Activated naive CD8-positive, alpha-beta T cell treated with anti-CD3 and anti-CD28 coated beads, Interleukin-2, amount 50 U/mL, for 24 hours (primary cell): ENCODE measurements around the gene MOB2.
"Not testable (repeated sequence)": the region's sequence is repeated elsewhere in the genome, so short reads cannot be mapped to it uniquely, and the experiment has no call there.

Source experiments
- ATAC-seq: fragments of 150-1000 bp; cut with Tn5 transposase; one replicate; pipeline ENCODE4 v1.10.0; 2021
- DNase-seq: peaks from one replicate; pipeline ENCODE4 v3.0.0; 2021
- H3K27ac Mint-ChIP-seq: one replicate; pipeline ENCODE4 v1.8.0; 2021; ENCODE audit warnings: mild to moderate bottlenecking, mixed read lengths
- H3K27me3 Mint-ChIP-seq: one replicate; pipeline ENCODE4 v1.8.0; 2021; ENCODE audit warnings: mixed read lengths
- H3K36me3 Mint-ChIP-seq: one replicate; pipeline ENCODE4 v1.8.0; 2021; ENCODE audit warnings: low read depth, mixed read lengths
- H3K4me1 Mint-ChIP-seq: one replicate; pipeline ENCODE4 v1.8.0; 2021; ENCODE audit warnings: mixed read lengths
- H3K4me3 Mint-ChIP-seq: one replicate; pipeline ENCODE4 v1.8.0; 2021; ENCODE audit warnings: mild to moderate bottlenecking, moderate library complexity, mixed read lengths
- H3K9me3 Mint-ChIP-seq: one replicate; pipeline ENCODE4 v1.8.0; 2021; ENCODE audit warnings: mixed read lengths

Gene MOB2

GRCh38 chr11:1512531-1513258 is 26.1 kb upstream of the MOB2 start:
- ATAC-seq, DNase-seq, H3K27ac Mint-ChIP-seq, H3K9me3 Mint-ChIP-seq, H3K36me3 Mint-ChIP-seq, H3K4me3 Mint-ChIP-seq, H3K27me3 Mint-ChIP-seq: not testable (repeated sequence)
- H3K4me1 Mint-ChIP-seq = peaks cover 57% of the 10 kb centered on the region

- H3K36me3 Mint-ChIP-seq = no peaks in the 10 kb centered on the region
- peaks cover 53% of the 10 kb centered on the region for H3K4me1 Mint-ChIP-seq
- H3K4me3 Mint-ChIP-seq = no peak overlapping the region
- no peaks in the 10 kb centered on the region for H3K27me3 Mint-ChIP-seq
- DNase-seq = no peak
- no peaks in the 10 kb centered on the region for H3K9me3 Mint-ChIP-seq
- no peak for ATAC-seq
- no peak overlapping the region for H3K27ac Mint-ChIP-seq
Observed at GRCh38 chr11:1511937-1512496, 25.4 kb upstream of the MOB2 start.

GRCh38 chr11:1510928-1511327 is 24.3 kb upstream of the MOB2 start:
- Mint-ChIP-seq H3K27ac (no peak overlapping the region), H3K4me3 (no peak overlapping the region), H3K36me3 (no peaks in the 10 kb centered on the region), H3K27me3 (no peaks in the 10 kb centered on the region), H3K9me3 (no peaks in the 10 kb centered on the region), H3K4me1 (peaks cover 48% of the 10 kb centered on the region)
- DNase-seq (no peak), ATAC-seq (no peak)

GRCh38 chr11:1510351-1510750 is 23.8 kb upstream of the MOB2 start:
- H3K4me3 Mint-ChIP-seq, H3K9me3 Mint-ChIP-seq, H3K36me3 Mint-ChIP-seq, DNase-seq, ATAC-seq, H3K27ac Mint-ChIP-seq, H3K27me3 Mint-ChIP-seq: not testable (repeated sequence)
- H3K4me1 Mint-ChIP-seq = peaks cover 44% of the 10 kb centered on the region

- H3K4me1 Mint-ChIP-seq = peaks cover 41% of the 10 kb centered on the region
Observed at GRCh38 chr11:1509626-1510255, 23.2 kb upstream of the MOB2 start.

GRCh38 chr11:1508986-1509385 is 22.4 kb upstream of the MOB2 start:
- no peak for ATAC-seq
- no peaks in the 10 kb centered on the region for H3K27me3 Mint-ChIP-seq
- H3K9me3 Mint-ChIP-seq = no peaks in the 10 kb centered on the region
- no peaks in the 10 kb centered on the region for H3K36me3 Mint-ChIP-seq
- H3K4me1 Mint-ChIP-seq = peaks cover 34% of the 10 kb centered on the region
- no peak overlapping the region for H3K27ac Mint-ChIP-seq
- no peak for DNase-seq
- H3K4me3 Mint-ChIP-seq = no peak overlapping the region

More at GRCh38 chr11:1509626-1510255, 23.2 kb upstream of the MOB2 start:
- no peak overlapping the region for H3K27ac Mint-ChIP-seq
- DNase-seq (no peak), ATAC-seq (no peak)
- no peaks in the 10 kb centered on the region for H3K27me3 Mint-ChIP-seq
- H3K36me3 Mint-ChIP-seq = no peaks in the 10 kb centered on the region
- no peaks in the 10 kb centered on the region for H3K9me3 Mint-ChIP-seq
- H3K4me3 Mint-ChIP-seq = no peak overlapping the region

GRCh38 chr11:1508491-1508891 is 21.9 kb upstream of the MOB2 start:
- no peaks in the 10 kb centered on the region for H3K36me3 Mint-ChIP-seq
- no peak for ATAC-seq
- no peak overlapping the region for H3K4me3 Mint-ChIP-seq
- H3K27me3 Mint-ChIP-seq = no peaks in the 10 kb centered on the region
- no peaks in the 10 kb centered on the region for H3K9me3 Mint-ChIP-seq
- peaks cover 30% of the 10 kb centered on the region for H3K4me1 Mint-ChIP-seq
- H3K27ac Mint-ChIP-seq = no peak overlapping the region
- DNase-seq = no peak

- H3K36me3 Mint-ChIP-seq = no peaks in the 10 kb centered on the region
- H3K4me3 Mint-ChIP-seq = no peak overlapping the region
- DNase-seq (no peak), ATAC-seq (no peak)
- no peaks in the 10 kb centered on the region for H3K9me3 Mint-ChIP-seq
- H3K27me3 Mint-ChIP-seq = no peaks in the 10 kb centered on the region
- H3K4me1 Mint-ChIP-seq = peaks cover 24% of the 10 kb centered on the region
- H3K27ac Mint-ChIP-seq = no peak overlapping the region
Observed at GRCh38 chr11:1507381-1508140, 21.0 kb upstream of the MOB2 start.

- no peak for DNase-seq
- Mint-ChIP-seq H3K27me3 (no peaks in the 10 kb centered on the region), H3K36me3 (no peaks in the 10 kb centered on the region), H3K4me3 (no peak overlapping the region), H3K9me3 (no peaks in the 10 kb centered on the region), H3K4me1 (peaks cover 21% of the 10 kb centered on the region), H3K27ac (no peak overlapping the region)
- ATAC-seq = no peak
Observed at GRCh38 chr11:1506981-1507380, 20.4 kb upstream of the MOB2 start.

- no peaks in the 10 kb centered on the region for H3K27me3 Mint-ChIP-seq
Observed at GRCh38 chr11:1505480-1505879, 18.9 kb upstream of the MOB2 start.

GRCh38 chr11:1504581-1505290 is 18.2 kb upstream of the MOB2 start:
- no peaks in the 10 kb centered on the region for H3K27me3 Mint-ChIP-seq
- H3K27ac Mint-ChIP-seq = no peak overlapping the region
- H3K4me1 Mint-ChIP-seq = peaks cover 11% of the 10 kb centered on the region
- no peaks in the 10 kb centered on the region for H3K9me3 Mint-ChIP-seq
- DNase-seq = no peak
- peaks cover 3% of the 10 kb centered on the region for H3K36me3 Mint-ChIP-seq
- H3K4me3 Mint-ChIP-seq = no peak overlapping the region
- no peak for ATAC-seq

More at GRCh38 chr11:1505480-1505879, 18.9 kb upstream of the MOB2 start:
- peaks cover 12% of the 10 kb centered on the region for H3K4me1 Mint-ChIP-seq
- no peaks in the 10 kb centered on the region for H3K36me3 Mint-ChIP-seq
- DNase-seq (no peak), ATAC-seq (no peak)
- no peaks in the 10 kb centered on the region for H3K9me3 Mint-ChIP-seq
- H3K27ac Mint-ChIP-seq = no peak overlapping the region
- no peak overlapping the region for H3K4me3 Mint-ChIP-seq

- Mint-ChIP-seq H3K4me1 (peaks cover 7% of the 10 kb centered on the region), H3K4me3 (no peak overlapping the region), H3K36me3 (peaks cover 5% of the 10 kb centered on the region), H3K27ac (no peak overlapping the region), H3K9me3 (peaks cover under 1% of the 10 kb centered on the region), H3K27me3 (no peaks in the 10 kb centered on the region)
- DNase-seq (no peak), ATAC-seq (no peak)
Observed at GRCh38 chr11:1504138-1504537, 17.6 kb upstream of the MOB2 start.

GRCh38 chr11:1503708-1504104 is 17.1 kb upstream of the MOB2 start:
- no peak for DNase-seq
- peaks cover 9% of the 10 kb centered on the region for H3K36me3 Mint-ChIP-seq
- ATAC-seq = no peak
- H3K27me3 Mint-ChIP-seq = no peaks in the 10 kb centered on the region
- no peak overlapping the region for H3K27ac Mint-ChIP-seq
- H3K9me3 Mint-ChIP-seq = peaks cover 4% of the 10 kb centered on the region
- no peak overlapping the region for H3K4me3 Mint-ChIP-seq
- H3K4me1 Mint-ChIP-seq = peaks cover 11% of the 10 kb centered on the region

- H3K4me1 Mint-ChIP-seq = peaks cover 15% of the 10 kb centered on the region
- DNase-seq (no peak), ATAC-seq (no peak)
- H3K27me3 Mint-ChIP-seq = no peaks in the 10 kb centered on the region
- H3K9me3 Mint-ChIP-seq = peaks cover 4% of the 10 kb centered on the region
- no peak overlapping the region for H3K4me3 Mint-ChIP-seq
- H3K36me3 Mint-ChIP-seq = peaks cover 11% of the 10 kb centered on the region
- H3K27ac Mint-ChIP-seq = no peak overlapping the region
Observed at GRCh38 chr11:1502954-1503707, 16.6 kb upstream of the MOB2 start.
